IPS DF 6.9 (cell line): ENCODE results near the gene MYH11.

ENCODE experiments used
- DNase-seq: peaks from one replicate; pipeline ENCODE4 v3.0.0-alpha.2; 2013; ENCODE audit warnings: low read depth, low spot score
- H3K27ac ChIP-seq: one replicate; pipeline ENCODE4 v1.5.1; 2013; ENCODE audit warnings: low read length, control low read depth
- H3K27me3 ChIP-seq: 2 replicates; pipeline ENCODE4 v1.6.1; 2013; ENCODE audit warnings: mild to moderate bottlenecking, low read length; ENCODE audit not compliant: control insufficient read depth, insufficient read depth
- H3K36me3 ChIP-seq: 2 replicates; pipeline ENCODE4 v1.6.1; 2013; ENCODE audit warnings: low read length; ENCODE audit not compliant: control insufficient read depth, insufficient read depth
- H3K4me1 ChIP-seq: 2 replicates; pipeline ENCODE4 v1.6.1; 2013; ENCODE audit warnings: low read length; ENCODE audit not compliant: control insufficient read depth, insufficient read depth
- H3K4me3 ChIP-seq: 2 replicates; pipeline ENCODE4 v1.5.1; 2013; ENCODE audit warnings: mild to moderate bottlenecking, low read length
- H3K9me3 ChIP-seq: 2 replicates; pipeline ENCODE4 v1.6.1; 2013; ENCODE audit warnings: low read length, inconsistent platforms; ENCODE audit not compliant: control insufficient read depth, insufficient read depth
- WGBS: extraction: QIAGEN DNeasy Blood & Tissue Kit; methylation state at CpG from one replicate; pipeline ENCODE4 v1.1.7; 2013; ENCODE audit warnings: mixed read lengths, missing lambda C conversion rate; ENCODE audit not compliant: insufficient read length, insufficient coverage; 5-methylcytosine and 5-hydroxymethylcytosine counted together

Gene MYH11

DNA sequence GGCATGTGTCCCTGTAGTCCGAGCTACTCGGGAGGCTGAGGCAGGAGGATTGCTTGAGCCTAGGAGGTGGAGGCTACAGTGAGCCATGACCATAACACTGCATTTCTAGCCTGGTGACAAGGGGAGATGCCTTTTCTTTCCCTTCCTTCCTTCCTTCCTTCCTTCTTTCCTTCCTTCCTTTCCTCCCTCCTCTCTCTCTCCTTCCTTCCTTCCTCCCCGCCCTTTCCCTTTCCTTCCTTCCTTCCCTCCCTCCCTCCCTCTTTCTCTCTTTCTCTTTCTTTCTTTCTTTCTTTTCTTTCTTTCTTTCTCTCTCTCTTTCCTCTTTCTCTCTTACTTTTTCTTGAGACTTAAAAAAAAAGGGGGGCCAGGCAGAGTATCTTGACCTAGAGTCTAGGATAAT, 34.7 kb upstream of the MYH11 start:
- Histone ChIP-seq H3K9me3 (no peaks in the 10 kb centered on the region), H3K4me1 (no peaks in the 10 kb centered on the region), H3K27me3 (no peaks in the 10 kb centered on the region), H3K36me3 (no peaks in the 10 kb centered on the region), H3K27ac (no peak overlapping the region), H3K4me3 (no peak overlapping the region)
- DNase-seq, result no peak
- no CpG with 5 or more reads among the region's 3 CpGs for WGBS

DNA sequence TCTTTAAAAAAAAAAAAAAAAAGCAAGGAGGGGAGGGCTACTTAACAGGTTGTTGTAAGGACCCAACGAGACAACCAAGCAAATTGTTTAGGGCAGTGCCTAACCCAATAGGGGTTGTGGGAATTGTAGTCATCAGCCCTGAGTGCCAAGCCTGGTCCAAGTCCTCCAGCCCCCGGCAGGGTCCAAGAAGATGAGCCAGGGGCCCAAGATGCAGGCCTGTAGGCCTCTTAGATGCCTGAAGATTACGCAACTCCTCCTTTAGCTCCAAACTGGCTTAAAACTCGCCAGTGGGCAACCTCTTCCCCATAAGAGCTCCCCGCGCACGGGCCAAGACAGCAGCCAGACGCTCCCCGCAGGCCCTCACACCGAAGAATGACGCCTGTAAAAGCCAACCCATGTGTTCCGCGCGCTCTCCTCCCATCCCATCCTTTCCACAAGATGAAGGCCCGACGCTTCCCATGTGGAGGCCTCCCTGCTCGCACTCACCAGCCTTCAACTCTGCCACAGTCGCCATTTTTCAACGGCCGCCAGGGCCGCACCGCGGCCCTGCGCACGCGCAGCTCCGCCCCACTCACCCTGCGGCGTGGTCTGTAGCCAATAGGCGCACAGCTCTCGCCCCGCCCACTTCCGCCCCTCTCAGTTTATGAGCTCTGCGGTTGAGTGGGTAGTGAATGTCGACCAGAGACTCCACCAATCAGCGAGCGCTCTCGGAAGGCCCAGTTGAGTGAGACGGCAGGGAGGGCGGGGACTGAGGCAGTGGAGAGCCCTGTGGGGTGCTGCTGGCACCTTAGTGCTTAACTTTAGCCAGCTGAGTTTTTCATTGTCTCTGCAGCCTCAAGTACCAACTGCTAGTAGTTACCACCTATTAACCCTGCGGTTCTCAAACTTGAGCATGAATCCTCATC, 31.5 kb upstream of the MYH11 start, which contains the start of gene CEP20:
CEP20 (minus strand) TSS at position 532 of the 905 bp plus-strand sequence; CDS start at position 514, 18 bp downstream.
- Histone ChIP-seq H3K27ac (no peak within 1 kb of the TSS), H3K27me3 (no peaks in the 10 kb centered on the region), H3K9me3 (no peaks in the 10 kb centered on the region), H3K36me3 (peaks cover 1% of the 10 kb centered on the region), H3K4me1 (no peaks in the 10 kb centered on the region), H3K4me3 (peak within 1 kb of the TSS; percentile 88)
- WGBS, result no CpG with 5 or more reads among the region's 41 CpGs
- DNase-seq, result peak; percentile 100

DNA sequence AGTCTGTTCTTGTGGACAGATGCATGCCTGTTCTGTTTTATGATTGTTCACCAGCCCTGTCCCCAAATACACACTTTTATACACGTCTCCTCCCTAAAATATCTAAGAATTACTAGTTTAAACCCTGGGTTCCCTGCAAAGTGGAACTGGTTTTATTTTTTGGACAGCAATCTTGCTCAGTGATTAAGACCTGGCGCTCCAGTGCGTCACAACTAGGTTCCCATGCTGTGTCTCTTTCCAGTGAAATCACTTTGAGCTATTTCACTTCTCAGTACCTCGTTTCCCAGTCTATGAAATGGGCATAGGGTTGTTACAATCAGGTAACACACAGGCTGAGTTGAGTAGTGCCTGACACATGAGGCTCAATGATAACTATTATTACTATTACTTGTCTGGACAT, 30.5 kb upstream of the MYH11 start:
- no peak for DNase-seq
- Histone ChIP-seq H3K36me3 (peaks cover 4% of the 10 kb centered on the region), H3K4me3 (peak overlapping the region; percentile 88; the same call in 1 of the 2 replicates), H3K27ac (no peak overlapping the region), H3K4me1 (no peaks in the 10 kb centered on the region), H3K9me3 (no peaks in the 10 kb centered on the region), H3K27me3 (no peaks in the 10 kb centered on the region)
- WGBS, result no CpG with 5 or more reads among the region's 4 CpGs

DNA sequence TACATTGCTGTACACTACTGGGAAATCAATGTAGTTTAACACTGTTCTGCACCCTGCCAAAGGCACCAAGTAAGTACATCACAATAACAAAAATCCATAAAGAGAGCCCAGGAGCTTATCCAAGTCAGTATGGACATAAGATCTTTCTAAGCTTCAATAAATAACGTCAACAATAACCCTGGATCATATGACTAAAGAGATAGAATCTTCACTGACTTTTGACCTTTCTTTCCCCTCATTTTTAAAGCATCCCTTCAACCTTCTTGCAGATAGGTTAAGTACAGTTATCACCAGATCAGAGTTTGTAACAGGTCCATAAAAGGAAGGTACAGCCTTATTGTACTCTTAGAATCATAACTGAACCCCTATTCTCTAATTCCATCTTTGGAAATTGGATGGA, 29.2 kb upstream of the MYH11 start:
- Histone ChIP-seq H3K27me3 (no peaks in the 10 kb centered on the region), H3K9me3 (no peaks in the 10 kb centered on the region), H3K36me3 (peaks cover 7% of the 10 kb centered on the region), H3K4me3 (no peak overlapping the region), H3K4me1 (no peaks in the 10 kb centered on the region), H3K27ac (no peak overlapping the region)
- DNase-seq, result no peak
- no CpG with 5 or more reads among the region's 1 CpG for WGBS

DNA sequence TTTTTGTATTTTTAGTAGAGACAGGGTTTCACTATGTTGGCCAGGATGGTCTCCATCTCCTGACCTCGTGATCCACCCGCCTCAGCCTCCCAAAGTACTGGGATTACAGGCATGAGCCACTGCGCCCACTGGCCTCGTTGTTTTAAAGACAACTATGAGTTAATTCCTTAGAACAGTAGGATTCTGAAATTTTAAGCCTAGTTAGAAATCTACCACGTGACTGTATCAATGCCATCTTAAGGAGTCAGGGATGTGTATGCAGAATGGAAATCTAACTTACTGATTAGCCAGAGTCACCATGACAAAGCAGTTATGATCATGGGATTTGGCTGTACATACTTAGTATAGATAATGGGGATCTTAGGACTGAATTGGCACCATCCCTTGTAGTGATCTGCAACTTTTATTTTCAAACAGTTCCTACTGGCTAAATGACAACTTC, 28.8 kb upstream of the MYH11 start:
- Histone ChIP-seq H3K27me3 (no peaks in the 10 kb centered on the region), H3K36me3 (peaks cover 7% of the 10 kb centered on the region), H3K27ac (no peak overlapping the region), H3K4me3 (no peak overlapping the region), H3K9me3 (no peaks in the 10 kb centered on the region), H3K4me1 (no peaks in the 10 kb centered on the region)
- no peak for DNase-seq
- WGBS, result no CpG with 5 or more reads among the region's 5 CpGs

DNA sequence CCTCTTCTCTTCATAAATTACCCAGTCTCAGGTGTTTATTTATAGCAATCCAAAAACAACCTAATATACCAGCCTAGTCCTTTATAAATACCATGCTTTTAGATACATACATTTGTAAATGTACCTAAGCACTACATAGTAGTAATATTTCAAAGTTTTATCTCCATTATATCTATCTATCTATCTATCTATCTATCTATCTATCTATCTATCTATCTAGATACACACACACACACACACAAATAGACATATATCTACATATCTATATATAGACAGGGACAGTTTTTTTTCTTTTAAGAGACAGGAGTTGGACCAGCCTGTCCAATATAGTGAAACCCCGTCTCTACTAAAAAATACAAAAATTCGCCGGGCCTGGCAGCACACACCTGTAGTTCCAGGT, 25.7 kb upstream of the MYH11 start:
- no peak overlapping the region for H3K27ac ChIP-seq
- no CpG with 5 or more reads among the region's 3 CpGs for WGBS
- no peak for DNase-seq
- no peak overlapping the region for H3K4me3 ChIP-seq
- H3K27me3 ChIP-seq, result no peaks in the 10 kb centered on the region
- no peaks in the 10 kb centered on the region for H3K9me3 ChIP-seq
- H3K4me1 ChIP-seq, result no peaks in the 10 kb centered on the region
- peaks cover 7% of the 10 kb centered on the region for H3K36me3 ChIP-seq

DNA sequence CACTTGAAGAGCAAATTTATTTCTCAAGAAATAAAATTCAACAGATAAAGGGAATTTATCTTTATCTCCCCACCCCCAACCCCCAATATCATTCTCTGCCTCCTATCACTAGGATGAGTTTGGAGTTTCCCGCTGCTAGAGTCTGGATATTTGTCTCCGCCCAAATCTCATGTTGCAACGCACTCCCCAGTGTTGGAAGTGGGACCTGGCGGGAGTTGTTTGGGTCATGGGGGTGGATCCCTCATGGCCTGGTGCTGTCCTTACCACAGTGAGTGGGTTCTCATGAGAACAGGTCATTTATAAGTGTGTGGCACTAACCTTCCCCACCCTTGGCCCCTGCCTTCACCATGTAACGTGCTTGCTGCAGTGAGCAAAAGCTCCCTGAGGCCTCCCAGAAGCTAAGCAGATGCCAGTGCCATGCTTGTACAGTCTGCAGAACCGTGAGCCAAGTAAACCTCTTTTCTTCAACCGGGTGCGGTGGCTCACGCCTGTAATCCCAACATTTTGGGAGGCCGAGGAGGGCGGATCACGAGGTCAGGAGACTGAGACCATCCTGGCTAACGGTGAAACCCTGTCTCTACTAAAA, 25.1 kb upstream of the MYH11 start:
- H3K27ac ChIP-seq, result no peak overlapping the region
- no CpG with 5 or more reads among the region's 13 CpGs for WGBS
- H3K27me3 ChIP-seq, result no peaks in the 10 kb centered on the region
- no peak overlapping the region for H3K4me3 ChIP-seq
- H3K9me3 ChIP-seq, result no peaks in the 10 kb centered on the region
- peaks cover 7% of the 10 kb centered on the region for H3K36me3 ChIP-seq
- H3K4me1 ChIP-seq, result no peaks in the 10 kb centered on the region
- DNase-seq, result no peak

DNA sequence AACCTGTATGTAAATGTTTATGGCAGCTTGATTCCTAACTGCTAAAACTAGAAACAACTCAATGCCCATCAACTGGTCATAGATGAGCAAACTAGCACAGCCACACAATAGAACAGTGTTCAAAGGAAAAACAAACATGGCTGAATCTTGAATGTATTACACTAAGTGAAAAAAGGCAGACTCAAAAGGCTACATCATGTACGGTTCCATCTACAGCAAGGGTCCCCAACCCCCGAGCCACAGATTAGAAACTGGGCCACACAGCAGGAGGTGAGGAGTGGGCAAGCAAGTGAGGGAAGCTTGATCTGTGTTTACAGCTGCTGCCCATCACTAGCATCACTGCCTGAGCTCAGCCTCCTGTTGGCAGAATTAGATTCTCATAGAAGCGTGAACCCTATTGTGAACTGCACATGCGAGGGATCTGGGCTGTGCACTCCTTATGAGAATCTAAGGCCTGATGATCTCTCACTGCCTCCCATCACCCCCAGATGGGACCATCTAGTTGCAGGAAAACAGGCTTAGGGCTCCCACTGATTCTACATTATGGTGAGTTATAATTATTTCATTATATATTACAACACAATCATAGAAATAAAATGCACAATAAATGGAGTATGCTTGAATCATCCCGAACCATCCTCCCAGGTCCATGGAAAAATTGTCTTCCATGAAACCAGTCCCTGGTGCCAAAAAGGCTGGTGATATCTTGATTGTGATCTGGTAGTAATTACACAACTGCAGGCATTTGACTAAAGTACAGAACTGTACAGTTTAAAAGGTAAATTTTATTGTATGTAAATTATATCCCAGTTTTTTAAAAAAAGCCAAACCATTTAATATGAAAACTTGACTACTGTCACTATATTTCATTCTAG, 23.8 kb upstream of the MYH11 start:
- Histone ChIP-seq H3K4me3 (no peak overlapping the region), H3K36me3 (peaks cover 7% of the 10 kb centered on the region), H3K9me3 (no peaks in the 10 kb centered on the region), H3K4me1 (no peaks in the 10 kb centered on the region), H3K27me3 (no peaks in the 10 kb centered on the region), H3K27ac (no peak overlapping the region)
- no peak for DNase-seq
- no CpG with 5 or more reads among the region's 5 CpGs for WGBS

DNA sequence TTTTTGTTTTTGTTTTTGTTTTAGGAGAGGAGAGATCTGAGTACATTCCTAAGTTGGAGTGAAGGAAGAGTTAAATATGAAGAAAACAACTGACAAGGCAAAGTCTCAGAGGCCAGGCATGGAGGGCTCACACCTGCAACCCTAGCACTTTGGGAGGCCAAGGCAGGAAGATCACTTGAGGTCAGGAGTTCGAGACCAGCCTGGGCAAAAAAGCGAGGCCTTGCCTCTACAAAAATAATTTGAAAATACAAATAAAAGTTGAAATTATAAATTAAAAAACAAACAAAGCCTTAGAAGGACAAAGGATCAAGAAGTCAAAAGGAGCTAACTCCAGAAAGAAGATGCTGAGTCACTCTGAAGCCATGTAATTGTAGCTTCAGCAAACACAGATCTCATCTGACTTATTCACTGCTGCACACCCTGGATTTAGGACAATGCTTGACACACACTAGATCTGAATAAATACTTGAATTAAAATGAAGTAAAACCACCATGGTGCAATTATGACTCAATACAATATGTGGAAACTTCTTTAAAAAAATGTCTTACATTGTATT, 22.5 kb upstream of the MYH11 start:
- WGBS, result no CpG with 5 or more reads among the region's 2 CpGs
- H3K9me3 ChIP-seq, result no peaks in the 10 kb centered on the region
- DNase-seq, result no peak
- H3K27ac ChIP-seq, result no peak overlapping the region
- peaks cover 7% of the 10 kb centered on the region for H3K36me3 ChIP-seq
- no peaks in the 10 kb centered on the region for H3K27me3 ChIP-seq
- no peak overlapping the region for H3K4me3 ChIP-seq
- no peaks in the 10 kb centered on the region for H3K4me1 ChIP-seq

DNA sequence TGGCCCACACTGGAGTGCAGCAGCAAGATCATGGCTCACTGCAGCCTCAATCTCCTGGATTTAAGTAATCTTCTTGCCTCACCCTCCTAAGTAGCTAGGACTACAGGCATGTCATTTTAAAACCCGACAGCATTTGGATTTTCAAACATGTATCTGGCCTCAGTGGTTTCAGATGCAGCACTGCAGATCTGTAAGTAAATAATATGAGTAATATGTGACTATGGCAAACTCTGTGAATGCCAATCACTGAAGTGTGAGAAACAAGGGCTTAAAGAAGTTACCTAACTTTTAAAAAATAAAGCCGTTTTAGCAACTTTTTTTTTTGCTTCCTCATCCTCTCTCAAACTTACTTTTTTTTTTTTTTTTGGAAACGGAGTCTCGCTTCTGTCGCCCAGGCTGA, 19.7 kb upstream of the MYH11 start:
- DNase-seq, result no peak
- Histone ChIP-seq H3K27me3 (no peaks in the 10 kb centered on the region), H3K36me3 (no peaks in the 10 kb centered on the region), H3K4me1 (no peaks in the 10 kb centered on the region), H3K9me3 (no peaks in the 10 kb centered on the region), H3K4me3 (no peak overlapping the region), H3K27ac (no peak overlapping the region)
- no CpG with 5 or more reads among the region's 5 CpGs for WGBS
